NCI-H1092 treated with DMSO at 0.1 percent for 48 hours (cell line): ENCODE measurements around the gene CACHD1.
A peak's percentile ranks its signal among the peaks of the same experiment; 100 is the strongest.

Source experiments
- DNase-seq: peaks from one replicate; lab custom pipeline; 2025; lab: John Stamatoyannopoulos, UW

The CACHD1 gene

GRCh38 chr1:64523413-64524337 lies 53.7 kb downstream of the CACHD1 start:
- DNase-seq = no peak

- DNase-seq = no peak
Observed at GRCh38 chr1:64524614-64525013, 54.7 kb downstream of the CACHD1 start.

- no peak for DNase-seq
Observed at GRCh38 chr1:64525116-64525686, 55.3 kb downstream of the CACHD1 start.

- no peak for DNase-seq
Observed at GRCh38 chr1:64526312-64526711, 56.4 kb downstream of the CACHD1 start.

- DNase-seq = no peak
Observed at GRCh38 chr1:64527165-64527564, 57.2 kb downstream of the CACHD1 start.

- DNase-seq = no peak
Observed at GRCh38 chr1:64527786-64528185, 57.9 kb downstream of the CACHD1 start.

GRCh38 chr1:64530969-64531692 lies 61.2 kb downstream of the CACHD1 start:
- DNase-seq = no peak

- no peak for DNase-seq
Observed at GRCh38 chr1:64532646-64533045, 62.7 kb downstream of the CACHD1 start.

- peak; percentile 77 for DNase-seq
Observed at GRCh38 chr1:64535938-64536835, 66.3 kb downstream of the CACHD1 start.

- no peak for DNase-seq
Observed at GRCh38 chr1:64536836-64537490, 67.0 kb downstream of the CACHD1 start.

GRCh38 chr1:64537942-64538341 lies 68.0 kb downstream of the CACHD1 start:
- no peak for DNase-seq

GRCh38 chr1:64538389-64538788 lies 68.5 kb downstream of the CACHD1 start:
- no peak for DNase-seq

- DNase-seq = no peak
Observed at GRCh38 chr1:64539289-64539688, 69.4 kb downstream of the CACHD1 start.

GRCh38 chr1:64539781-64540218 lies 69.9 kb downstream of the CACHD1 start:
- no peak for DNase-seq

GRCh38 chr1:64540265-64540791 lies 70.4 kb downstream of the CACHD1 start:
- no peak for DNase-seq

GRCh38 chr1:64542118-64542517 lies 72.2 kb downstream of the CACHD1 start:
- no peak for DNase-seq

GRCh38 chr1:64543831-64544230 lies 73.9 kb downstream of the CACHD1 start:
- no peak for DNase-seq

- no peak for DNase-seq
Observed at GRCh38 chr1:64545118-64545843, 75.4 kb downstream of the CACHD1 start.

- no peak for DNase-seq
Observed at GRCh38 chr1:64546013-64546412, 76.1 kb downstream of the CACHD1 start.
